Measurements from ENCODE around the gene VAV2.

Gene VAV2

GRCh38 chr9:133836001-133836758 is 155.9 kb downstream of the VAV2 start:
- DNase-seq (ENCODE audit: low spot score): no peak
- peaks cover 0 to 2% (median 0%) of the 10 kb centered on the region in 3 experiments for H3K27me3 ChIP-seq (ENCODE audit: control insufficient read depth in 3 of 3, insufficient read depth in 3 of 3, low read depth in 1 of 3, low read length in 3 of 3)
- peaks cover 11 to 40% of the 10 kb centered on the region in 2 donors for H3K4me1 ChIP-seq (ENCODE audit: control insufficient read depth in 2 of 2, insufficient read depth in 1 of 2, low read depth in 1 of 2, low read length in 2 of 2)
- H3K4me3 ChIP-seq (ENCODE audit: low read length in 2 of 2): no peak overlapping the region
- peak overlapping the region; percentile 24 for H3K9ac ChIP-seq (ENCODE audit: low read depth, low read length, poor library complexity)
- no peak overlapping the region for H3K27ac ChIP-seq (replicated peaks; ENCODE audit: low read length)
- H3K79me1 ChIP-seq (ENCODE audit: low read depth, low read length): peaks cover 12% of the 10 kb centered on the region
- H2BK5ac ChIP-seq (ENCODE audit: low read length): peak overlapping the region; percentile 77
- H4K91ac ChIP-seq (ENCODE audit: low read depth, low read length, poor library complexity): no peak overlapping the region
- no peak overlapping the region for H3K4ac ChIP-seq (ENCODE audit: low read length)
- no peak overlapping the region for H3K4me2 ChIP-seq (ENCODE audit: insufficient read depth, low read length, poor library complexity, severe bottlenecking)
- peak overlapping the region; percentile 39 for H3K14ac ChIP-seq (ENCODE audit: low read length)
- H3K23ac ChIP-seq (ENCODE audit: low read depth, low read length, poor library complexity): peak overlapping the region; percentile 52
- H3K9me3 ChIP-seq (replicated peaks in 1 of 2; ENCODE audit: control insufficient read depth in 2 of 2, insufficient read depth in 1 of 2, low read depth in 1 of 2, low read length in 2 of 2): no peaks in the 10 kb centered on the region
- H2AK5ac ChIP-seq (ENCODE audit: low read depth, low read length): peak overlapping the region; percentile 95
- peaks cover 1 to 25% of the 10 kb centered on the region in 2 donors for H3K36me3 ChIP-seq (replicated peaks in 1 of 2; ENCODE audit: control insufficient read depth in 2 of 2, insufficient read depth in 2 of 2, low read length in 2 of 2)
- peak overlapping the region; percentile 91 for H3K18ac ChIP-seq (ENCODE audit: low read length)
- H2BK12ac ChIP-seq (ENCODE audit: low read length): no peak overlapping the region
- no peak overlapping the region for H2AFZ ChIP-seq (ENCODE audit: low read length)
- no CpG with 5 or more reads among the region's 17 CpGs for WGBS, 2 donors (ENCODE audit: extremely low coverage in 2 of 2, insufficient read length in 2 of 2, insufficient replicate concordance in 1 of 2)
- no peak overlapping the region for H2BK120ac ChIP-seq (ENCODE audit: low read depth, low read length)
- no peak overlapping the region for H2BK15ac ChIP-seq (ENCODE audit: low read length)
- no peak overlapping the region for H4K8ac ChIP-seq (ENCODE audit: low read depth, low read length)

GRCh38 chr9:133835262-133835901 is 156.7 kb downstream of the VAV2 start:
- H4K91ac ChIP-seq (ENCODE audit: low read depth, low read length, poor library complexity): no peak overlapping the region
- H3K4me1 ChIP-seq (ENCODE audit: control insufficient read depth in 2 of 2, insufficient read depth in 1 of 2, low read depth in 1 of 2, low read length in 2 of 2): peaks cover 8 to 33% of the 10 kb centered on the region in 2 donors
- H3K14ac ChIP-seq (ENCODE audit: low read length): peak overlapping the region; percentile 39
- no peak overlapping the region for H4K8ac ChIP-seq (ENCODE audit: low read depth, low read length)
- no peak overlapping the region for H2BK120ac ChIP-seq (ENCODE audit: low read depth, low read length)
- H3K79me1 ChIP-seq (ENCODE audit: low read depth, low read length): peaks cover 6% of the 10 kb centered on the region
- H2BK5ac ChIP-seq (ENCODE audit: low read length): peak overlapping the region; percentile 33
- no peak overlapping the region for H2BK12ac ChIP-seq (ENCODE audit: low read length)
- no peak overlapping the region for H3K4ac ChIP-seq (ENCODE audit: low read length)
- peak overlapping the region; percentile 95 for H2AK5ac ChIP-seq (ENCODE audit: low read depth, low read length)
- H3K9ac ChIP-seq (ENCODE audit: low read depth, low read length, poor library complexity): peak overlapping the region; percentile 24
- no peak overlapping the region for H3K27ac ChIP-seq (replicated peaks; ENCODE audit: low read length)
- peaks cover 1 to 30% of the 10 kb centered on the region in 2 donors for H3K36me3 ChIP-seq (replicated peaks in 1 of 2; ENCODE audit: control insufficient read depth in 2 of 2, insufficient read depth in 2 of 2, low read length in 2 of 2)
- H3K23ac ChIP-seq (ENCODE audit: low read depth, low read length, poor library complexity): peak overlapping the region; percentile 52
- peak overlapping the region; percentile 85 for H3K18ac ChIP-seq (ENCODE audit: low read length)
- H3K9me3 ChIP-seq (replicated peaks in 1 of 2; ENCODE audit: control insufficient read depth in 2 of 2, insufficient read depth in 1 of 2, low read depth in 1 of 2, low read length in 2 of 2): no peaks in the 10 kb centered on the region
- H2BK15ac ChIP-seq (ENCODE audit: low read length): no peak overlapping the region
- WGBS, 2 donors (ENCODE audit: extremely low coverage in 2 of 2, insufficient read length in 2 of 2, insufficient replicate concordance in 1 of 2): no CpG with 5 or more reads among the region's 22 CpGs
- DNase-seq (ENCODE audit: low spot score): no peak
- H3K4me2 ChIP-seq (ENCODE audit: insufficient read depth, low read length, poor library complexity, severe bottlenecking): no peak overlapping the region
- H3K27me3 ChIP-seq (ENCODE audit: control insufficient read depth in 3 of 3, insufficient read depth in 3 of 3, low read depth in 1 of 3, low read length in 3 of 3): peaks cover 0 to 2% (median 0%) of the 10 kb centered on the region in 3 experiments
- H2AFZ ChIP-seq (ENCODE audit: low read length): no peak overlapping the region
- no peak overlapping the region for H3K4me3 ChIP-seq (ENCODE audit: low read length in 2 of 2)

DNA sequence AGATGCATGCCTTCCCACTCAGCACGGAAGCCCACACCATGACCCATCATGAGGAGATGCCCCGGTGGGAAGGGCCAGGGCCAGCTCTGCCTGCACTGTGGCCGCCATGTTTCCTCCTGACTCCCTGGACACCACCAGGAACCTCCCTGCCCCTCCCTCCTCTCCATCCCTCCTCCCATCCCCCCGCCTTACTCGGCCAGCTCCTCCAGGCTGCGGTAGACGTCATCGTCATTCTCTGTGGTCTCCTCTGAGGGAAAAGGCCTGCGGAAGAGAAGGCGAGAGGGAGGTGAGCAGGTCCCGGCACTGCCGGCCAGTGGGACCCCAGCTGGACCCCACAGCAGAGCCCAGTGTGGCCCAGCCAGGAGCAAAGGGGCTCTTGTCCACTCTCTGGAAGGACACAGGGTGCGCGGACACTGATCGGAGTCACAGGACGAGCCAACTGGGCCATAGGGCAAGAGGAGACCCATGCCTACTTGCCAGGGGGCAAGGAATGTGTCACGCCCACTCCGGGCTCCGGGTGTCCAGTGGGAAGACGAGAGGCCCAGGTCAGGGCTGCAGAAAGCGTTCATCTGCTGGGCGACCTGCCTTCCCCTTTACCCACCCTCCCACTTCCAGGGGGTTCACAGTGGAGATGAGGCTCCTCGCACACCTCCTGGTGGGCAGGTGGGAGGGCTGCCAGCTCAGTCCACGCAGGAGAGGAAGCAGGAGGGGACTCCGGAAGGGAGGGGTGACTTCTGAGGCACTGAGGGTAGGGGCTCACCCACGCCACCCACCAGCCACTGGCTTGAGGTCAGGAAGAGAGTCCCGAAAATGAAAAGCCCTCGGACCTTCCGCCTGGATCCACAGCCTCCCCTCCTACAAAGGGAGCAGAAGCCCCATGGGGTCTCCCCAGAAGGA is 157.8 kb downstream of the VAV2 start:
- Histone ChIP-seq H3K36me3 (replicated peaks in 1 of 2; ENCODE audit: control insufficient read depth in 2 of 2, insufficient read depth in 2 of 2, low read length in 2 of 2) (peaks cover 1 to 41% of the 10 kb centered on the region in 2 donors), H3K27me3 (ENCODE audit: control insufficient read depth in 3 of 3, insufficient read depth in 3 of 3, low read depth in 1 of 3, low read length in 3 of 3) (peaks cover 0 to 2% (median 0%) of the 10 kb centered on the region in 3 experiments), H4K8ac (ENCODE audit: low read depth, low read length) (no peak overlapping the region), H3K27ac (replicated peaks; ENCODE audit: low read length) (no peak overlapping the region), H3K4me2 (ENCODE audit: insufficient read depth, low read length, poor library complexity, severe bottlenecking) (no peak overlapping the region), H3K4me1 (ENCODE audit: control insufficient read depth in 2 of 2, insufficient read depth in 1 of 2, low read depth in 1 of 2, low read length in 2 of 2) (peaks cover 0 to 24% of the 10 kb centered on the region in 2 donors), H2AK5ac (ENCODE audit: low read depth, low read length) (peak overlapping the region; percentile 20), H3K4ac (ENCODE audit: low read length) (no peak overlapping the region), H2BK5ac (ENCODE audit: low read length) (peak overlapping the region; percentile 59), H3K18ac (ENCODE audit: low read length) (peak overlapping the region; percentile 83), H3K9ac (ENCODE audit: low read depth, low read length, poor library complexity) (peak overlapping the region; percentile 72), H3K4me3 (ENCODE audit: low read length in 2 of 2) (no peak overlapping the region), H4K91ac (ENCODE audit: low read depth, low read length, poor library complexity) (no peak overlapping the region), H2AFZ (ENCODE audit: low read length) (no peak overlapping the region), H3K23ac (ENCODE audit: low read depth, low read length, poor library complexity) (peak overlapping the region; percentile 34), H3K14ac (ENCODE audit: low read length) (no peak overlapping the region), H2BK120ac (ENCODE audit: low read depth, low read length) (peak overlapping the region; percentile 52), H3K9me3 (replicated peaks in 1 of 2; ENCODE audit: control insufficient read depth in 2 of 2, insufficient read depth in 1 of 2, low read depth in 1 of 2, low read length in 2 of 2) (no peaks in the 10 kb centered on the region), H2BK12ac (ENCODE audit: low read length) (no peak overlapping the region), H3K79me1 (ENCODE audit: low read depth, low read length) (peaks cover 6% of the 10 kb centered on the region), H2BK15ac (ENCODE audit: low read length) (no peak overlapping the region)
- no peak for DNase-seq (ENCODE audit: low spot score)
- no CpG with 5 or more reads among the region's 29 CpGs for WGBS, 2 donors (ENCODE audit: extremely low coverage in 2 of 2, insufficient read length in 2 of 2, insufficient replicate concordance in 1 of 2)

Data from neuronal stem cell (in vitro differentiated cells).